Ishikawa (cell line): ENCODE results near the gene SH3PXD2A.

Source experiments
- CEBPB ChIP-seq: IDR thresholded peaks from 2 replicates; pipeline ENCODE4 v1.6.1; 2012
- CREB1 ChIP-seq: IDR thresholded peaks from 2 replicates; pipeline ENCODE4 v1.6.1; 2012; ENCODE audit warnings: low read depth
- EGR1 ChIP-seq: IDR thresholded peaks from 2 replicates; pipeline ENCODE4 v1.6.1; 2012
- EP300 ChIP-seq: IDR thresholded peaks from 2 replicates; pipeline ENCODE4 v1.6.1; 2012; ENCODE audit warnings: borderline replicate concordance
- NFIC ChIP-seq: IDR thresholded peaks from 2 replicates; pipeline ENCODE4 v1.6.1; 2012
- RAD21 ChIP-seq: IDR thresholded peaks from 2 replicates; pipeline ENCODE4 v1.6.1; 2012; ENCODE audit warnings: low read depth
- TAF1 ChIP-seq: IDR thresholded peaks from 2 replicates; pipeline ENCODE4 v1.6.1; 2012; ENCODE audit warnings: low read depth, mild to moderate bottlenecking
- TCF12 ChIP-seq: IDR thresholded peaks from 2 replicates; pipeline ENCODE4 v1.6.1; 2012; ENCODE audit warnings: low read depth
- TEAD4 ChIP-seq: IDR thresholded peaks from 2 replicates; pipeline ENCODE4 v1.6.1; 2012
- USF1 ChIP-seq: IDR thresholded peaks from 2 replicates; pipeline ENCODE4 v1.6.1; 2012
- YY1 ChIP-seq: IDR thresholded peaks from 2 replicates; pipeline ENCODE4 v1.6.1; 2012; ENCODE audit warnings: low read depth
- ZBTB7A ChIP-seq: IDR thresholded peaks from 2 replicates; pipeline ENCODE4 v1.6.1; 2012; ENCODE audit warnings: low read depth
- TF ChIP-seq, protein P1 (sequence below): IDR thresholded peaks from 2 replicates; pipeline ENCODE4 v1.6.1; 2012; ENCODE audit warnings: low read depth, mild to moderate bottlenecking
- TF ChIP-seq, protein P2 (sequence below): IDR thresholded peaks from 2 replicates; pipeline ENCODE4 v1.6.1; 2012

DNA sequence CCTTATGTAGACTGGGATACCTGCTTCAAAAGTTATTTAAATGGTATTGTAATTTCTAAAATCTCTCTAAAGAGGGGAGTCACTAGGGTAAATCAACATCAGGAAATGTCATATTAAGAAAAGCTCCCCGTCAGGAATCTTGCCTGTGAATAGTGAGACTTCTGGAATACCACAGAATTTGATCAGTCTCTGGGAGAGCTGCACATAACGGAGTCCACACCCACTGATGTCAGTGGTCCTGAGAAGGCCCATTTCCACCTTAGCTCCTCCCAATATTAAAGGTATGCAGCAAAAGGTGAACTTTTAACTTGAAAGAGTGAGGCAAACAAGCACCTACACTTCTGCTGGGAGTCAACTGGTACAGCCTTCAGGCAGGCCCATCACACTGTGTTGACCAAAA lies 35.3 kb upstream of the SH3PXD2A start:
- TF ChIP-seq ZBTB7A (no peak), TCF12 (no peak), CREB1 (no peak), CEBPB (no peak), YY1 (no peak), EGR1 (no peak), EP300 (no peak), USF1 (no peak), NFIC (no peak), TAF1 (no peak), RAD21 (no peak), TEAD4 (no peak)
- TF ChIP-seq, protein P1, sequence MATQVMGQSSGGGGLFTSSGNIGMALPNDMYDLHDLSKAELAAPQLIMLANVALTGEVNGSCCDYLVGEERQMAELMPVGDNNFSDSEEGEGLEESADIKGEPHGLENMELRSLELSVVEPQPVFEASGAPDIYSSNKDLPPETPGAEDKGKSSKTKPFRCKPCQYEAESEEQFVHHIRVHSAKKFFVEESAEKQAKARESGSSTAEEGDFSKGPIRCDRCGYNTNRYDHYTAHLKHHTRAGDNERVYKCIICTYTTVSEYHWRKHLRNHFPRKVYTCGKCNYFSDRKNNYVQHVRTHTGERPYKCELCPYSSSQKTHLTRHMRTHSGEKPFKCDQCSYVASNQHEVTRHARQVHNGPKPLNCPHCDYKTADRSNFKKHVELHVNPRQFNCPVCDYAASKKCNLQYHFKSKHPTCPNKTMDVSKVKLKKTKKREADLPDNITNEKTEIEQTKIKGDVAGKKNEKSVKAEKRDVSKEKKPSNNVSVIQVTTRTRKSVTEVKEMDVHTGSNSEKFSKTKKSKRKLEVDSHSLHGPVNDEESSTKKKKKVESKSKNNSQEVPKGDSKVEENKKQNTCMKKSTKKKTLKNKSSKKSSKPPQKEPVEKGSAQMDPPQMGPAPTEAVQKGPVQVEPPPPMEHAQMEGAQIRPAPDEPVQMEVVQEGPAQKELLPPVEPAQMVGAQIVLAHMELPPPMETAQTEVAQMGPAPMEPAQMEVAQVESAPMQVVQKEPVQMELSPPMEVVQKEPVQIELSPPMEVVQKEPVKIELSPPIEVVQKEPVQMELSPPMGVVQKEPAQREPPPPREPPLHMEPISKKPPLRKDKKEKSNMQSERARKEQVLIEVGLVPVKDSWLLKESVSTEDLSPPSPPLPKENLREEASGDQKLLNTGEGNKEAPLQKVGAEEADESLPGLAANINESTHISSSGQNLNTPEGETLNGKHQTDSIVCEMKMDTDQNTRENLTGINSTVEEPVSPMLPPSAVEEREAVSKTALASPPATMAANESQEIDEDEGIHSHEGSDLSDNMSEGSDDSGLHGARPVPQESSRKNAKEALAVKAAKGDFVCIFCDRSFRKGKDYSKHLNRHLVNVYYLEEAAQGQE = no peak
- TF ChIP-seq, protein P2, sequence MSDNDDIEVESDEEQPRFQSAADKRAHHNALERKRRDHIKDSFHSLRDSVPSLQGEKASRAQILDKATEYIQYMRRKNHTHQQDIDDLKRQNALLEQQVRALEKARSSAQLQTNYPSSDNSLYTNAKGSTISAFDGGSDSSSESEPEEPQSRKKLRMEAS = no peak
